BE2C (cell line): ENCODE data around the gene PDE7B.

ENCODE experiments used
- DNase-seq: peaks from one replicate; pipeline ENCODE4 v3.0.0-alpha.2; 2020
- H3K27me3 ChIP-seq: fragments of 250-450 bp; sonication (Bioruptor Pico); 2 replicates; pipeline ENCODE4 v1.5.1; 2020; ENCODE audit warnings: mild to moderate bottlenecking
- H3K36me3 ChIP-seq: fragments of 250-450 bp; sonication (Bioruptor Pico); 2 replicates; pipeline ENCODE4 v1.5.1; 2020; ENCODE audit warnings: mild to moderate bottlenecking
- H3K4me1 ChIP-seq: fragments of 250-450 bp; sonication (Bioruptor Pico); 2 replicates; pipeline ENCODE4 v1.5.1; 2020
- H3K4me3 ChIP-seq: 2 replicates; pipeline ENCODE4 v1.5.1; 2011; ENCODE audit warnings: low read depth, low read length
- H3K9me3 ChIP-seq: fragments of 250-450 bp; sonication (Bioruptor Pico); 2 replicates; pipeline ENCODE4 v1.5.1; 2020
- CTCF ChIP-seq: IDR thresholded peaks from 2 replicates; pipeline ENCODE4 v1.5.1; 2012; ENCODE audit warnings: mild to moderate bottlenecking, low read depth, low read length

Gene PDE7B

GRCh38 chr6:136090929-136091328 is 239.4 kb downstream of the PDE7B start:
- no peaks in the 10 kb centered on the region for H3K9me3 ChIP-seq
- no peaks in the 10 kb centered on the region for H3K27me3 ChIP-seq
- TF ChIP-seq CTCF = no peak
- H3K36me3 ChIP-seq = no peaks in the 10 kb centered on the region
- no peak overlapping the region for H3K4me3 ChIP-seq
- H3K4me1 ChIP-seq = no peaks in the 10 kb centered on the region
- DNase-seq = no peak

- no peak overlapping the region for H3K4me3 ChIP-seq
- no peaks in the 10 kb centered on the region for H3K27me3 ChIP-seq
- TF ChIP-seq CTCF = no peak
- DNase-seq = no peak
- H3K36me3 ChIP-seq = no peaks in the 10 kb centered on the region
- no peaks in the 10 kb centered on the region for H3K9me3 ChIP-seq
- no peaks in the 10 kb centered on the region for H3K4me1 ChIP-seq
Observed at GRCh38 chr6:136092897-136093296, 241.4 kb downstream of the PDE7B start.

GRCh38 chr6:136093835-136094234 is 242.3 kb downstream of the PDE7B start:
- Histone ChIP-seq H3K36me3 (no peaks in the 10 kb centered on the region), H3K4me3 (no peak overlapping the region), H3K9me3 (no peaks in the 10 kb centered on the region), H3K27me3 (no peaks in the 10 kb centered on the region), H3K4me1 (no peaks in the 10 kb centered on the region)
- no peak for TF ChIP-seq CTCF
- no peak for DNase-seq

- no peaks in the 10 kb centered on the region for H3K36me3 ChIP-seq
- no peak for TF ChIP-seq CTCF
- H3K4me3 ChIP-seq = no peak overlapping the region
- no peak for DNase-seq
- H3K27me3 ChIP-seq = no peaks in the 10 kb centered on the region
- no peaks in the 10 kb centered on the region for H3K9me3 ChIP-seq
- no peaks in the 10 kb centered on the region for H3K4me1 ChIP-seq
Observed at GRCh38 chr6:136094812-136095211, 243.3 kb downstream of the PDE7B start.

GRCh38 chr6:136095986-136096385 is 244.5 kb downstream of the PDE7B start:
- no peaks in the 10 kb centered on the region for H3K27me3 ChIP-seq
- no peak for TF ChIP-seq CTCF
- no peaks in the 10 kb centered on the region for H3K9me3 ChIP-seq
- no peaks in the 10 kb centered on the region for H3K4me1 ChIP-seq
- H3K36me3 ChIP-seq = no peaks in the 10 kb centered on the region
- no peak overlapping the region for H3K4me3 ChIP-seq
- DNase-seq = no peak

GRCh38 chr6:136102991-136103688 is 251.6 kb downstream of the PDE7B start:
- H3K4me3 ChIP-seq = no peak overlapping the region
- H3K36me3 ChIP-seq = no peaks in the 10 kb centered on the region
- H3K4me1 ChIP-seq = peaks cover 28% of the 10 kb centered on the region
- H3K27me3 ChIP-seq = no peaks in the 10 kb centered on the region
- no peak for TF ChIP-seq CTCF
- H3K9me3 ChIP-seq = no peaks in the 10 kb centered on the region
- no peak for DNase-seq
